GM19043 (cell line): ENCODE results near the gene BRSK1.
A peak's percentile ranks its signal among the peaks of the same experiment; 100 is the strongest.
"Not testable (repeated sequence)": the region's sequence is repeated elsewhere in the genome, so short reads cannot be mapped to it uniquely, and the experiment has no call there.

Source experiments
- ATAC-seq: cut with Tn5 transposase; IDR thresholded peaks from one replicate; pipeline ENCODE4 v1.9.1; 2021; ENCODE audit warnings: low read depth; ENCODE audit not compliant: unreplicated experiment

BRSK1 gene

DNA sequence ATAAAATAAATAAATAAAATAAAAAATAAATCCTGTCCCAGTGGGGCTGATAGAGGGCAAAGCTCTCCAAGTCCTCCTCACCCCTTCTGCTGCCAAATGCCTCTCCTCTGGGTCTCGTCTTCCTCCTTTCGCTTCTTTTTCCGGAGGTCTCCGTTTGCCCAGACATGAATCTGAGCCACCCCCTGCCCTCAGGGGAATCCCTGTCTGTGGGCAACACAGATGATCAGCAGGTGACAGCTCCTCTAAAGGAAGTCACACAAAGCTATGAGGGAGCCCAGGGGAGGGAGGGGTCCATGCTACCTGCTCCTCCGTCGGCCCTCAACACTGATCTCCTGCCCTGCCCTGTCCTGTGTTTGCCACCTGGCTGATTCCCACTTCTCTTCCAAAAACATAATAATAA is 40.9 kb downstream of the BRSK1 start:
- ATAC-seq: no peak

DNA sequence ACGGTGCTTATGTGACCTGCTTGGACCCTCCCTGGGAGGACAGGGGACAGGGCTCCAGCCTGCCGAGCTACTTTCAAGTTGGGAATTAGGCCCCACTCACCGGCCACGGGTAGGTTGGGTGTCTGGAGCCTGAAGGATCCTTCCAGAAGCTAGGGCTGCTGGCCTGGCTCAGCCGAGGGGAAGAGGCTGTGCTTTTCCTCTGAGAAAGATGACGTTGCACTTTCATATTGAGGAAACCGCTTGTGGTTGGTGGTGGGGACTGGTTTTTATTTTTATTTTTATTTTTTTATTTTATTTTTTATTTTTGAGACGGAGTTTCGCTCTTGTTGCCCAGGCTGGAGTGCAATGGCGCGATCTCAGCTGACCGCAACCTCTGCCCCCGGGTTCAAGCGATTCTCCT is 41.4 kb downstream of the BRSK1 start, which contains the start of gene TMEM150B:
TSS of gene TMEM150B (minus strand) at position 170 of the 400 bp plus-strand sequence. CDS start 4,305 bp downstream, outside the sequence.
- no peak for ATAC-seq

DNA sequence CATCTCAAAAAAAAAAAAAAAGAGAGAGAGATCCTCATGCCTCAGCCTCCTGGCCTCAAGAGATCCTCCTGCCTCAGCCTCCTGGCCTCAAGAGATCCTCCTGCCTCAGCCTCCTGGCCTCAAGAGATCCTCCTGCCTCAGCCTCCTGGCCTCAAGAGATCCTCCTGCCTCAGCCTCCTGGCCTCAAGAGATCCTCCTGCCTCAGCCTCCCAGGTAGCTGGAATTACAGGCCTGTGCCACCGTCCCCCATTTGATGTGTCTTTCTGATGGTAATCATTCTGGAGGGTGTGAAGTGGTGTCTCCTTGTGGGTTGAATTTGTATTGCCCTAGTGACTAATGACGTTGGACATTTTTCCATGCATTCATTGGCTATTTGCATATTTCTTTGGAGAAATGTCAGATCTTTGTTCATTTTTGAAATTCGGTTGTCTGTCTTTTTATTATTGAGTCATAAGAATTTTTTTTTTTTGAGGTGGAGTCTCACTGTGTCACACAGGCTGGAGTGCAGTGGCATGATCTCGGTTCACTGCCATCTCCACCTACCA is 45.0 kb downstream of the BRSK1 start:
- not testable (repeated sequence) for ATAC-seq

DNA sequence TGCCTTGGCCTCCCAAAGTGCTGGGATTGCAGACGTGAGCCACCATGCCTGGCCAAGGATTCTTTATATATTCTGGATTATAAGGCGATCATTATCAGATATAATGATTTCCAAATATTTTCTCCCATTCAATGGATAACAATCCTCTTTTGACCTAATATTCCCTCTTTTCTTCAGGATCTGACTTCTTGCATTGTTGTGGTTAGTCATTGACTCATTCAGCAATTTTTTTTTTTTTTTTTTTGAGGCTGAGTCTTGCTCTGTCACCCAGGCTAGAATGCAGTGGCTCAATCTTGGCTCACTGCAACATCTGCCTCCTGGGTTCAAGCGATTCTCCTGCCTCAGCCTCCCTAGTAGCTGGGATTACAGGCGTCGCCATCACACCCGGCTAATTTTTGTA is 46.0 kb downstream of the BRSK1 start:
- not testable (repeated sequence) for ATAC-seq

DNA sequence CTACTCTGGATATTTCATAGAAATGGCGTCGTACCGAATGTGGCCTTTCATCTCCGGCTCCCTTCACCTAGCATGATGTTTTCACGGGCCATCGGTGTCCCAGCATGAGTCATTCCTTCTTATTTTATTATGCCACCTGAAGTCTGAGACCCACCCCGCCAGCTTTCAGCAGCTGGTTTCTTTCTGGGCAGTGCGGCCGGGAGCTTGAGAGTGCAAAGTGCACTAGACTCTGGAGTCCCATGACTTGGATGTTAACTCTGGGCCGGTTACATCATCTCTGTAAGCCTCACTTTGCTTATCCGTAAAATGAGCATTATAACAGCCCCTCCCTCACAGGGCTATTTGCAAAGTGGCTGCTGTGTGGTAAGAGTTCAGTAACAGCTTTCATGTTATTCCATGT is 50.1 kb downstream of the BRSK1 start:
- no peak for ATAC-seq

DNA sequence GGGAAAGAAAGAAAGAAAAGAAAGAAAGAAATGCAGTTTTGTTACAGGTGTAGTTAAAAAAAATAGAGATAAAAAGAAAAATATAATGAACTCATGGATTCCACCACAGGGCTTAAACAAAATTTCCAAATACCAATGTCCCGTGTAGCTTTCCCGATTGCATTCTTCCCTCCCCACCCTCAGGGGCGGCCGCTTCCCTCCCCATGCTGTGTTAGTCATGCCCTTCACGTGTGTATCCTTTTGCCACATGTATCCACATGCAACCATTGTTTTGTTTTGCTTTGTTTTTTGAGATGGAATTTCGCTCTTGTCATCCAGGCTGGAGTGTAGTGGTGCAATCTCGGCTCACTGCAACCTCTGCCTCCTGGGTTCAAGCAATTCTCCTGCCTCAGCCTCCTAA is 52.3 kb downstream of the BRSK1 start:
- ATAC-seq: no peak

DNA sequence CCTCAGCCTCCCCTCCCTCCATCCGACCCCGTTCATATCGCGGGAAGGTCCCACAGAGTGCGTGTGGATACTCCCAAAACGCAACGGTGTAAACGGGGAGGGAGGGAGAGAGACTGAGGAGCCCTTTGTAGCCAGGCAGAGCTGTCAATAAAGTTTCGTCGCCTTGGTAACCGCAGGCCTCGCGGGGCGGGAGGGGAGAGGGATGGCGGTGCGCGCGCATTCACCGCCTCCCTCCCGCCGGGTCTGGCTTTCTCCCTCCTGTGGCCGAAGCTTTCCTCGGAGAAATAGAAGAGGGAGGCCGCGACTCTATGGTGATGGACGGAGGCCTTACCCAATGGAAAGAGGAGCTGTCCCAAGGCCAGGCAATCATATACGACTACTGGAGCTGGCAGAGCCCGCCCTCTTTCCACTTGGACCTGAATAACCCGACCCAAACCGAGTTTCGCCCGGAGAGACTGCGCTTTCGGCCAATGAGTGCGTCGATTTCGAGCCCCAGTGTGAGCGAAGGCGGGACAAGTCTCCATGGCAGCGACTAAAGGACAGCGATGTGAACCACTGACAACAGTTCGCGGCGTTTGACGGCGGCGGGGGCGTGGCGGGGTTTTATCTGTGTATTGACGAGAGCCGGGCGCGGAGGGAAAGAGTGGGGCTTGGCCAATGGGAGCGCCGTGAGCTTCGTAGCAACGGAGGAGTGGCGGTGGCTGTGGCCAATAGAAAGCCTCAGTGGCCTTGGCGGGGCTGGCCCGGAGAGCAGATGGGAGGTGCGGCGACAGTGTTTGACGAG is 55.5 kb downstream of the BRSK1 start, which contains the start of gene KMT5C:
TSS of gene KMT5C (plus strand) at position 772 of the 784 bp plus-strand sequence. CDS start 2,061 bp downstream, outside the sequence.
- ATAC-seq: peak; percentile 83

DNA sequence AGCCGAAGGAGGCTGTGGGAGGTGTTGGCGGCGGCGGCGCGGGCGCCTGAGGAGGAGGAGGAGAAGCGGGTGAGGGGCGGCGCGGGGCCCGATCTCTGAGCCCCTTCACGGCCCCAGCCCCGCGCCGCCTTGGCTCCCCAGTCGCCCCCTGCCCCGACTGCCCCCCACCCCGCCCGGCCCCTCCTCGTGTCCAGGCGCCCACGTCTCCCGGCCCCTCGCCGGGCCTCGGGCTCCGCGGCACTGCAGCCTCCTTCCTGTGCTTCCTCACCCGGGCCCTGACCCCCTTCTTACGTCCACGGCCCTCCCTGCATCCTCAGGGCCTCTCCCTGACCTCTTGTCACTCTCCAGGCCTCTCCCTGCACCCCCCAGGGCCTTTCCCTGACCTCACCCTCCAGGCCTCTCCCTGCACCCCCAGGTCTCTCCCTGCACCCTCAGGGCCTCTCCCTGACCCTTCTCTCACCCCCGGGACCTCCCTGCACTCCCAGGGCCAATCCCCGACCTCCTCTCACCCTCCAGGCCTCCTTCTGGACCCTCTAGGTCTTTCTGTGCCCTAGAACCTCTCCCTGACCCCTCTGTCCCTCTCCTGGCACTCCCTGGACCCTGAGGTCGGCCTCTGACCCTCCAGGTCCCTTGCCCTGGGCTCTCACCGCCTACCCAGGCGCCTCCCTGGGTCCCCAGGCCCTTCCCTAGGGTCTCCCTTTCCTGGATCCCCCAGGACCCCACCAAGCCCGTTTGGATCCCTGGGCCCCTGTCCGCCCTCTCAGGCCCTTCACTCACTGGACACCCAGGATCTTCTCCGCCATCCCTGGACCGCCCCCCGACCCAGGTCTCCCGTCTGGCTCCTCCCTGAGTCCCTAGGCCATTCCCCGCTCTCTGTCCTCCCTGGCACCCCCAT is 56.3 kb downstream of the BRSK1 start:
- no peak for ATAC-seq

DNA sequence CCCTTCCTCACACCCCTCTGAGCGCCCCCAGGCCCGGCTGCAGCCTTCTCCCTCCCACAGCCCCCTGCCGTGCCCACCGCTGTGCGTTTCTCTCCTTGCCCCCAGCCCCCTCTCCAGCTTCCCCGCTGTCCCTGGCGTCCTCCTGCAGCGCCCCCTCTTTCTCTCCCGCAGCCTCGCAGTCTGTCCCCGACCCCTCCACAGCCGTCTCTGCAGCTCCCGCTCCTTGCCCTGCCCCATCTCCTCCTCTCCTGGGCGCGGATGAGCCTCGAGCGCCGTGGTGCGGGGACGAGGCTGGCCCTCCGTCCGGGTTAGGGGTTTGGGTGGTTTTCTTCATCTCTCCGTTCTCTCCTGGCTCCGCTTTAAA is 57.0 kb downstream of the BRSK1 start:
- no peak for ATAC-seq

DNA sequence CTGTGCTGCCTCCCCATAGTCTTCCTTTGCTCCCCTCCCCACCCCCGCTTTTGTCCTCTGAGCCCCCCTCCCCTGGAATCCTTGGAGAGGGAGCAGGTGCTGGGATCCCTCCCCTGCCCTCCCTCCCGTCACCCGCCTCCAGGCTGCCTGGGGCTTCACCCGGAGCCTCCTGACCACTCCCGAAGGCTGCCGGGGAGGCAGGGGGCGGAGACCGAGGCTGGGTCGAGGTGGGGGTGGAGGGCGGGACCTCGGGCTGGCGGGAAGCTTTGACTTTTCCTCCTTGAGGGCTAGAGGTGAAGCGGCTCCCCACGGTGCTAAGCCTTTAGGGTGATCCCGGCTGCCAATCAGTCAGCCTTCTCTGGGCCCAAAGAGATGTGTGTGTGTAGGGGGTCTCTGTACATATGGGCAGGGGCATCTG is 57.4 kb downstream of the BRSK1 start:
- ATAC-seq: no peak

DNA sequence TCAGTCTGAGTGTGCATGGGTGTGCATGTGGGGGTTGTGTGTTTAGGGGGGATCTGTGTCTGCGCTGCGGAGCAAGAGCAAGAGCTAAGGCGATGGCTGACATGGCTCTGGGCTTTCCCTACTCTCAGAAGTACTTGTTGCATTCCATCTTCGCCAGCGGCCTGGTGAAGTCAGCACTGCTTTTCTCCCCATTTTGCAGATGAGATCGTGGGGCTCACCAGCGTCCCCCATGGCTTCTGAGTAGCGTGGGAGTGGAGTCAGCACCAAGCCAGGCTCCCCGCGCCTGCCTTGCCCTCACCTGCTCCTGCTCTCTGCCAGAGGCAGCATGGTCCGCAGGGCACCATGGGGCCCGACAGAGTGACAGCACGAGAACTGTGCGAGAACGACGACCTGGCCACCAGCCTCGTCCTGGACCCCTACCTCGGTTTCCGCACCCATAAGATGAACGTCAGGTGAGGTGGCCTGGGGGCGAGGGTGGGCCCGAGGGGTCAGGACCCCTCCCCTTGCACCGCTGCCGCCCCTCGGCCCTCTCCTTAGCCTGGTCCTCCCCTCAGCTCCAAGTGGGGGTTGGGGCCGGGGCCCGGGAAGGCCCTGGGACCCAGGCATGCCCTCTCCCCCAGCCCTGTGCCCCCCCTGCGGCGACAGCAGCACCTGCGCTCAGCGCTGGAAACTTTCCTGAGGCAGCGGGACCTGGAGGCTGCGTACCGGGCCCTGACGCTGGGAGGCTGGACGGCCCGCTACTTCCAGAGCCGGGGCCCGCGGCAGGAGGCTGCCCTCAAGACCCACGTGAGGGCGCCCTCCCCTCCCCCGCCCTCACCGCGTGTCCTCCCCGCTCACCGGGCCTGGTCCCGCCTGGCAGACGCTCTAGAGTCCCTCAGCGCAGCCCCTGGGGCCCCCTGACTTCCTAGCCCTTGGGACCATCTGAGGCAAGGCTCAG is 58.1 kb downstream of the BRSK1 start:
- ATAC-seq: no peak

DNA sequence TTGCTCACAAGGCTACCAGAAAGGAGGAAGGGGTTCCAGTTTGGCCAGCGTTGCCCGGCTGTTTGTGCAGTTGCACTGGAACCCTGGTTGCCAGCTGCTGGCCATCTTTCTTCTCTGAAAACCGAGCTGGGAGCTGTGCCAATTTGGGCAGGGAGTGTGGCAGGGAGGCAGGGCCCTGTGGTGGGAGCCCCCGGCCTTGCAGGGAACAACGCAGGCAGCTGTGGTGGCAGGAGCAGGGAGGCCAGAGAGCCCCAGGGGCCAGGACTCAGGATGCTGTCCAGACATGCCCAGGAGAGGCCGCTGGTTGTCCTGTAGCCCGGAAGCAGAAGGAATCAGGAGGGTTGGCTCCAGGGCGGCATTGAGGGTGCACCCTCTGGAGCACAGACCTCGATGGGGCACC is 60.6 kb downstream of the BRSK1 start:
- no peak for ATAC-seq

DNA sequence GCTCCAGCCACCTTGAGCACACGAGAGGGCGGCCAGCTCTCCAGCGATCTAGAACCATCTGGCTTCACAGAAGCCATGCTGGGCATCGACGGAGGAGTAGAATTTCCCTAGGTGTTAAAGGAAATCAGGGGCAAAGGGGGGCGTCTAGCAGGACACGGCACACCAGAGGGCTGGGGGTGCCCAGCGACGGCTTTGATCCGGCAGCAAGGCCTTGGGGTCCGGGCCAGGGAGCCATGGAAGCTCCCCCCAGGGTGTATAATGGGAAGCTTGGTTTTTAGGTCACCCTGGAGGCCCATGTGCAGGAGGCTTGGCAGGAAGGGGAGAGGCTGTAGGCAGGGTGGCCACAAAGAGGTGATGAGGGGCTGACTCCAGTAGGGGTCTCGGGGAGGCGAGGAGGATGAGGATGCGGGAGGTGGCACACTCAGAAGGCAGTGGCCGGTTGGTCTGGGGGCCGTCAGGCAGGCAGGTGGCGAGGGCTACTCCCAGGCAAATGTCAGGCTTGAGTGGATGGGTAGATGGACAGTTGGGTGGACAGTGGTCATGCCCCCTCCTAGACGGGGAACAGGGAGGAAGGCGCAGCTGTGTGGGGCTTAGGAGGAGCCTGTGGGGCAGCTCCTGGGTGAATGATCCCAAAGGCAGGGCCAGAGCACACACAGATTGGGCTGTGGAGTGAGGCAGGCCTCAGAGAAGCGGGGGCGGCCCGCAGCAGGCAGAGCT is 61.5 kb downstream of the BRSK1 start:
- no peak for ATAC-seq

DNA sequence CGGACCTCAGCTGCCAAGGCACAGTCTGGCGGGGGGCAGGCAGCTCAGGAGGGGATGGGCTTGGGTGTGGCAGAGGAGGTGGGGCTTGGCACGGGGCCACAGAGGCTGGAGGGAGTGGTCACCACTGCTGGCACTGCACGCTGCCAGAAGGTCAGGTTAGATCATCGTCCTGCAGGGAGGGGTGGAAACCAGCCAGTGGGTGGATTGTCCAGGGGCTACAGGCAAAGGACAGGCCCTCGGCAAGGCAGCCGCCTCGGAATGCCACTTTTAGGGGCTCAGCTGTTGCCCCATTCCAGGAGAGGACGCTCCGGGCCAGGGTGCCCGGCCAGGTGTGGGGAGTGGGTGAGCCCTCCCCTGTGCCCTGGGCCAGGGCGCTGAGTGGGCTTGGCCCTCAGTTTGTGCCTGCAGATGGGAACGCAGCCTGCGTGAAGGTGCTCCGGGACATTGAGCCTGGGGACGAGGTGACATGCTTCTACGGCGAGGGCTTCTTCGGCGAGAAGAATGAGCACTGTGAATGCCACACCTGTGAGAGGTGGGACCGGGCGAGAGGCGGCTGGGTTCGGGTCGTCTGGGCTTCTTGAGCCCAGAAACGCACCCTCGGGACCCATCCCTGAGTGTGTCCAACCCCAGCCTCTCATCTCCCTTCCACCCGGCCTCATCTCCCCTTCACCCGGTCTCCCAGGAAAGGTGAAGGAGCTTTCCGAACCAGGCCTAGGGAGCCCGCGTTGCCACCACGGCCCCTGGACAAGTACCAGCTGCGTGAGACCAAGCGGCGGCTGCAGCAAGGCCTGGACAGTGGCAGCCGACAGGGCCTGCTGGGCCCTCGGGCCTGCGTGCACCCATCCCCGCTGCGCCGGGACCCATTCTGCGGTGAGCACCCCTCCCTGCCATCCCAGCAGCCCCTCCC is 62.3 kb downstream of the BRSK1 start:
- no peak for ATAC-seq

DNA sequence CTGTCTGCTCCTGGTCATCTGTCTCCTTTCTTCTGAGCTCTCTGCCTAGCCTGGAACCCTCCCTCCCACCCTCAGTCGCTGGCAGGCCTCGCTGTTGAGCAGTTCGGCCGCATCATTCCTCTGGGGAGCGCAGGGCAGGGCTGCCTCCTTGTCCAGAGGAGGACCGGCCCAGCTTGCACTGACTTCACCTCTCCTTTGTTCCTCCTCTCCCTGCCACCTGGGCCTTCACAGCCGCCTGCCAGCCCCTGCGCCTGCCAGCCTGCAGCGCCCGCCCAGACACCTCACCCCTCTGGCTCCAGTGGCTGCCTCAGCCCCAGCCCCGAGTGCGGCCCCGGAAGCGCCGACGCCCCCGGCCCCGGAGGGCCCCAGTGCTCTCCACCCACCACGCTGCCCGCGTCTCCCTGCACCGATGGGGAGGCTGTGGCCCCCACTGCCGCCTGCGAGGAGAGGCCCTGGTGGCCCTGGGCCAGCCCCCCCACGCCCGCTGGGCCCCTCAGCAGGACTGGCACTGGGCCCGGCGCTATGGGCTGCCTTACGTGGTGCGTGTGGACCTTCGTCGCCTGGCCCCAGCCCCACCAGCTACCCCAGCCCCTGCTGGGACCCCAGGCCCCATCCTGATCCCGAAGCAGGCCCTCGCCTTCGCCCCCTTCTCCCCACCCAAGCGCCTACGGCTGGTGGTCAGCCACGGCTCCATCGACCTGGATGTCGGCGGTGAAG is 63.1 kb downstream of the BRSK1 start:
- no peak for ATAC-seq

DNA sequence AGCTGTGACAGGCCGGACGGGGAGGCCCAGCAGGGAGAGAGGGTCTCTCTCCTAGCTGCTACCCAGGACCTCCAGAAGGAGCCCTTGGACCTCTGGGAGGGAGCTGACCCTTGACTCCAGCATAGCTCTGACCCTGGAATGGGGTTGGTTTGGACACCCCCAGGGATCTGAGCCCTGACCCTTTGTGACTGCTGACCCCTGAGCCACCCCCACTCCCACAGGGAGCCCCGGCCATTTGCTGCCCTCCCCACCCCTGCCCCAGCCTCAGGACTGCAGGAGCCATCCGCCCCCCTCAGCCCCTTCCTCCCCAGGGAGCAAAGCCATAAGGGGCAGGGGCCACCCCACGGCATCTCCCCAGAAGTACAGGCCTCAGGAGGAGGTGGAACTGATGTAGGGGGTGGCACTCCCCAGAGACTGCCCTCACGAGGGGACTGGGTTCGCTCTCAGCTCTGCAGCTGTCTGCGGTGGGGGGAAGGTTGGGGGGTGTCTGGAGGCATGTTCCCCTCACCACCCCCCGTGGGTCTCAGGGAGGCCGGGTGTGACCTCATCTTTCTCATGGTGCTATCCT is 63.7 kb downstream of the BRSK1 start:
- ATAC-seq: no peak

DNA sequence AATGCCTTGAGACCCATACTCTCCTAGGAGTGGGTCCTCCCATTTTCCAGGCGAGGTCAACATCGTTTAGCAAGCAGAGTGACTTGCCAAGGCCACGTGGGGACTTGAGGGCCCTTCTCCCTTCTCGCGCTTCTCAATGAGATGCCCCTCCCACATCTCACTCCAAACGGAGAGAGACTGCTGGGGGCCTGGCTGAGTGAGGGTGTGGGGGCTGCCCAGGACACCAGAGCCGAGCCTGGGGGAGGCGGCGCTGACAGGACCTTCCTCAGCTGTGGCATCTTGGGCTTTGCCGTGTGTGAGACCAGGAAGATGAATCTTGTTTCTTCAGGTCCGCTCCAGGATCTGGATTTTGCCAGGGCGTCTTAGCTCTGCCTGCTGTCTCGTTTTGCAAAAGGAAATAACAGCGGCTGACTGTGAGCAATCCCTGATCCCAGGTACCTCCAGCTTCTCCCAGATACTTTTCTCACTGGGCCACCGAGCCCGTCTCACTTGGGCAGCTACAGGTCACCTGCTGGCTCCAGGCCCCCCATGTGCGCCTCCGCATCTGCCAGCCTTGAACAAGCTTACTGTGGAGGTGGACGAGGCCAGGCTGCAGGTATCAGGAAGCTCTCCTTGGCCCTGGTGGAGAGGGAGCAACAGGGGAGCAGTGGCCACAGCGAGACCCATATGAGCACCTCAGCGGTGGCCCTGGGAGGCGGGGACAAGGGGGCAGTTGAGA is 64.7 kb downstream of the BRSK1 start:
- ATAC-seq: no peak
